ENCODE data around the gene TMPRSS5.
"Not testable (repeated sequence)": the region's sequence is repeated elsewhere in the genome, so short reads cannot be mapped to it uniquely, and the experiment has no call there.

TMPRSS5 gene

DNA sequence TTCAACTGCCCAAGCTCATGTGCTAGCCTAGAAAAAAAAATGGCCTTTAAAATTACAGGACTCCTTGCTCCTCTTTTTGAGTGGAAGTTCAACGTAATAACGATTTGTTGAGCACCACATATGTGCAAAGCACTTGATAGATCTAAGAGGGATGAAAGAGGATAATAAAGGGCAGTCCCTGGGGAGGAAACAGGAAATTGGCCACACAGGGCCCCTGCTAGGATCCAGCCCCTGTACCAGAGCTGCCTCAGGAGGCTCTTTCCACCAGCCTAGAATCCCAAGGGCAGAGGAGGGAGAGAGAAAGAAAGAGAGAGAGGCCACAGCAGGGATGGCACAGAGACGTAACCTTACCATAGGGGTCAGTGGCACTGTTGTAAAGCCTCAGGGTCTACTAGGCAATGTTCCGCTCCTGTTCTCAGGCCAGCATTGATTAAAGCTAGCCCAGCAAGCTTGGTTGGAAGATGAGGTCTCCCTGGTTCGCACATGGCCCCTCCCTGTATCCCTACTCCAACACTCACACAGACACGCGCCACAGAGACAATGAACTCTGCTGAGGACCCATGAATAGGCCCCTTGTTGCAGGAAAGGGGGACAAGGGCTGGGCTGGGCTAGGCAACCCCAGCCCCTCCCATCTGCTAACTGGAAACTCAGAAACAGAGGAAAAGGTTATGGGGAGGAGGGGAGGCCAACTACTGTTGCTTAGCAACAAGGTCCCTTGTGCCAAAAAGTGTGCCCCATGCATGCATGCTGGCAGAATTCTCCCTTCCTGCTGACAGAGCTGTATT is at the start of gene TMPRSS5:
TMPRSS5 (minus strand) TSS at position 438 of the 785 bp plus-strand sequence; CDS start at position 354, 84 bp downstream.
- DNase-seq (ENCODE audit: low read depth) = no peak

GRCh38 chr11:113752932-113753331 is 46.8 kb upstream of the TMPRSS5 start:
- DNase-seq (ENCODE audit: low read depth) = no peak

GRCh38 chr11:113736323-113736722 is 30.2 kb upstream of the TMPRSS5 start:
- DNase-seq (ENCODE audit: low read depth) = no peak

DNA sequence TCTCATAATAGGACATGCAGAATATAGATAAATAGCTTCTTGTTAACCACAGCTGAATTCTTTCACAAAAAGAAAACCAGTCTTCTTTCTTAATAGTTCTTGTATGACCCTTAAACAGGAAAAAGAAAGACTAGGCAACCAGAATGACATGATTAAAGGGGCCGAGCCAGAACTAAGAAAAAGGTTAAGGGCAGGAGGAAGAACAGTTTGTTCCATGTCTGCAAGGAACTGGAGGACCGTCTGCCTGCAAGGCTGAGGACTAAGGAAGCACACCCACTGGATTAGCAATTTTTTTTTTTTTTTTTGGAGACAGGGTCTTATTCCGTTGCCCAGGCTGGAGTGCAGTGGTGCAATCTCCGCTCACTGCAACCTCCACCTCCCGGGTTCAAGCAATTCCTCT is 26.0 kb upstream of the TMPRSS5 start:
- no peak for DNase-seq (ENCODE audit: low read depth)

DNA sequence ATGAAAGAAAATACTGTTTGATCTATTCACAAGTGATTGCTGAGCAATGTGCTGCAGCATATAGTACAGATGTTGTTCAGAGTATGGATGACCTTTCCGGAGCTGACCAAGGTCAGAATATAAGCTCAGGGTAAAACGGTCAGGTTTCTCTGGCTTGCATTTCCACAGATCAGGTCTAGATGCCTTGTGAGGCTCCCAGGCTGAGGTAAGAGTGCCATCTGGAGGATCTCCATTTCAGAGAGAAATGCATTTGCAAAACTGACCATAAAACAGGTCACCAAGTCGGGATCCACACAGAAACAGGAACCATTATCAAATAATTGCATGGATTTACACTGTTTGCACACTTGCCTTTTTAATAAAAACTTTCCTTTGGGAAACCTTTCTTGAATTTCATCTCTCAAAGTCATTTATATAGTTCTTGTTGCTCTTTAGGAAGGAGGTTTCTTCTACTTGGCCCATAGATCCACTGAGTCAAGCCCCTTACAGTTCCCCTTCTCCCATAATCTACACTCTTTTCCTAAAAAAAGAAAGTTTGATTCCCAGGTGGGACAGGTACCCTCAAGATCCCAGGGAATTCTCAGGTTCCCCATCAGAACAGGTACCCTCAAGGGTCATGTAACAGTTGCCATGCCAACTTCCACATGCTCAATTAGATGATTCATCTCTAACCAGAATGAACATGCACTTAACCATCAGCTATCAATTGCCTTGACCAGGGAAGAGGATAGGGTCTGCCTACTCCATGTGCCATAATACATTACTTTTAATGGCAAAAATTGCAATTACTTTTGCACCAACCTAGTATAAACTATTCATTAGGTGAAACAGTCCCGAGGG is 25.0 kb upstream of the TMPRSS5 start:
- DNase-seq (ENCODE audit: low read depth) = peak; percentile 31

DNA sequence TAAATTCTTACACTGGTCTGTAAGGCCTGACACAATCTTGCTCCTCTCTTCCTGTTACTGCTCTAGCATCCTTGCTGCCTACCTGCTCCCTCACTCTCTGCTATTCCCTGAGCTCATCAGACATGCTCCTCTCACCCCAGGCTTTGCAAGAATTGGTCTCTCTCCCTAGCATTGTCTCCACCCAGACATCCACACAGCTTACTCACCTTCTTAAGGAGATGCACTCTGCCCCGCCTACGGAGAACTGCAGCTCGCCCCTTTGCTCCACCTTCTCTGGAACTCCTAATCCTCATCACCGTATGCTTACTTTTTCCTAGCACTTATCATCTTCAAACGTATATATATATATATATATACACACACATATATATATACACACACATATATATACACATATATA is 23.3 kb upstream of the TMPRSS5 start:
- DNase-seq (ENCODE audit: low read depth) = no peak

GRCh38 chr11:113728814-113729213 is 22.7 kb upstream of the TMPRSS5 start:
- no peak for DNase-seq (ENCODE audit: low read depth)

DNA sequence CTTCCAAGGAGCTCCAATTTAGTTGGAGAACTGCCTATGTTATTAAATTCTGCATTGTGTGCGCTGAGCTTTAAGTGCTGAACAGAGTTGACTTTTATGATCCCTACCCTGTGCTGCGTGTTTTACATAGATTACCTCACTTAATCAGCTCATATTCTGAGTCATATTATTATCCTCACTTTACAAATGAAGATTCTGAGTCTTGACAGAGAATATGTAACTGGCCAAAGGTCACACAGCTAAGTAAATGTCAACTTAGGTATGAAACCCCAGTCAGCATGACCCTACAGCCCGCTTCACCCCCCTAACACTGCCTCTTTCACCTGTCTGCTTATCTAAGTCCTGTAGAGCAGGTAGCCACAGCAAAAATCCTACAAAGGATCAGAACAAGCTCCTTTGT is 19.8 kb upstream of the TMPRSS5 start:
- no peak for DNase-seq (ENCODE audit: low read depth)

DNA sequence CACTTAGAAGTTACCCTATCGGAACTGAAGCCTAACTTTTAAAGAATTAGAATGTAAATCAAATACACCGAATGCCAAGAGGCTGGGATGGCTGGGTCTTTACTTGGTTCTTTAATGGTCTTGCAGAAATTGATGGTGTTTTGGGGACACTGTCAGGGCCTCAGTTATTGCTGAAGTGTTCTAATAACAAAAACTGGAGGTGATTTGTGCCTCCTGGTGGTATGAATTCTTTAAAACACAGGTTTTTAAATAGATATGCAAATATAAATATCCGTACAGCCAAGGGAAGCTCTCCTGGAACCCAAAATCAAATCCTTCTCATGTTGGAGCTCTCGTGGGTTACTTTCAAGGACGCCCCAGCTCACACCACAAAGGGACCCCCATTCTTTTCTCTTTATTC is 19.3 kb upstream of the TMPRSS5 start:
- no peak for DNase-seq (ENCODE audit: low read depth)

GRCh38 chr11:113724778-113725177 is 18.7 kb upstream of the TMPRSS5 start:
- no peak for DNase-seq (ENCODE audit: low read depth)

- DNase-seq (ENCODE audit: low read depth) = no peak
Measured at GRCh38 chr11:113723787-113724186, 17.7 kb upstream of the TMPRSS5 start.

- DNase-seq (ENCODE audit: low read depth) = no peak
Measured at GRCh38 chr11:113722934-113723333, 16.8 kb upstream of the TMPRSS5 start.

DNA sequence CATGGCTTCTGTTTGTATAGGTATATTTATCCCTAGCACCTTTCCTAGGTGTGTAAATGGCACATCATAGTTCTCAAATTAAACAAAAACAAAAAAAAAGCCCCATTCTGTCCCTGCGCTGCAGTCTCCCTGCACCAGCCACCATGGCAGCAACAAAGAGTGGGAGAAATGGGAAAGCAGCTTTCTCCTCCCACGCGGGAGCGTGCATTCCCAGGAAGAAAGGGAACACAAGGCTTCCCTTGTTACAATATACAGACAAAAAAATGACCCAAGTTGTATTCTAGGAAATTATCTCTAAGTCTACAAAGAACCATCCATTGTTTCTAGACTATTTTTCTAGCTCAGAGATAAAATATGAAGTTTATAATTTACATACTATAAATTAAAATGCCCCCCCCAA is 16.1 kb upstream of the TMPRSS5 start:
- DNase-seq (ENCODE audit: low read depth) = no peak

DNA sequence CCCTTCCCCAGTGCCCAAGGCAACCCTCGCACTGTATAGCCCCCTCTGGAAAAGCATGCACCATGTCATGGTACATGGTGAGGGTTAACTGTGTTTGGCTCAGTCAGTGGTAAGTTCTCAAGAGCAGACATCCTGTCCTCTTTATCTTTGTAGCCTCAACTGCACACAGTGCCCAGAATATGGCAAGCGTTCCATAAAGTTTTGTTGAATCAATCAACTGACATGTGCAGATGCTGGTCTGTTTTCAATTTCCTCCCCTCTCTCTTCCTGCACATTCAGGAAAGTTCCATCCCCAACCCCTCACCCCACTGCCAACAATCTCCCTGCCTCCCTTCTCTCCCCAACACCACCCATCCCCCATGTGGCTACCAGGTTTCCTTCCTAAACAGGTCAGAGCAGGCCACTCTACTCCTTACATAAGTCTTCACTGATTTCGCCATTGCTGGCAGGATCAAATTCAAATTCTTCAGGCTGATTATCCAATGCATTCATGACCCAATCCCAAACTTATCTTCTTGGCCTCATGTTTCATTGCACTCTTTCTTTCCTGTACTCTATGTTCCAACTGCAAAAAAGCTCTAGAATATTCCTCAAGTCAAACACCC is 15.5 kb upstream of the TMPRSS5 start:
- no peak for DNase-seq (ENCODE audit: low read depth)

DNA sequence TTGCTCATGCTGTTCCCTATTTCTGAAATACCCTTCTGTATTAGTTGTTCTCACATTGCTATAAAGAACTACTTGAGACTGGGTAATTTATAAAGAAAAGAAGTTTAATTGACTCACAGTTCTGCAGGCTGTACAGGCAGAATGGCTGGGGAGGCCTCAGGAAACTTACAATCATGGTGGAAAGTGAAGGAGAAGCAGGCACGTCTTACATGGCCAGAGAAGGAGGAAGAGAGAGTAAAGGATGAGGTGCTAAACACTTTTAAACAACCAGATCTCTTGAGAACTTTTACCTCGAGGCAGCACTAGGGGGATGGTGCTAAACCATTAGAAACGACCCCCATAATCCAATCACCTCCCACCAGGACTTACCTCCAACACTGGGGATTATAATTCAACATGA is 14.4 kb upstream of the TMPRSS5 start:
- DNase-seq (ENCODE audit: low read depth) = not testable (repeated sequence)

- no peak for DNase-seq (ENCODE audit: low read depth)
Measured at GRCh38 chr11:113715882-113716625, 9.9 kb upstream of the TMPRSS5 start.

DNA sequence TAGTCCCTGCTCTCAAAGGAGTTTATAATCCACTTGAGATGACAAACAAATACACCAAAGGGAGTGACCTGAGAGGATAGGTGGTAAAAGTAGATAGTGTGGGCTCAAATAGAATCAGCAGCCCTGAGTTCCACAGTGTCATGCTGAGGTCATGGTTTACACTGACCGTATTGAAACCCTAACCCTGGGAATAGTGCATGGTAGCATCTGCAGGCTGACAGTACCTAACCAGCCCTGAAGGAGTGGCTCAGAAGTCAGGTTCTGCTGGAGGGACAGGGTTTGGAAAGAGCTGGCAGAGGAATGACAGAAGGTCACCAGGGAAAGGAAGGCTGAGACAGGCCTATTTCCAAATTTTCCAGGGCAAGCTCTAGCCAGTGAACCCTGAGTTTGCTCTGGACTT is 9.2 kb upstream of the TMPRSS5 start:
- no peak for DNase-seq (ENCODE audit: low read depth)

DNA sequence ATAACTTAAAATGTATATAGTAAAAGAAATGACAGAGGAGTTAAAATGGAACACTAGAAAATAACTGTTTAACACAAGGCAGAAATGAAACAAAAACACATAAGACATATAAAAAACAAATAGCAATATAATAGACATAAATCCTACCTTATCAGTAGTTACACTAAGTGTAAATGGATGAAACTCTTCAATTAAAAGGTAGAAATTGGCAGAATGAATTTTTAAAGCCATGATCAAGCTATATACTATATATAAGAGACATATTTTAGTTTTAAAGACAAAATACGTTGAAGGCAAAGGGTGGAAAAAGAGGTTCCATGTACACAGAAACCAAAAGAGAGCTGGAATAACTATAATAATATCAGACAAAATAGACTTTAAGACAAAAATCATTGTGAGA is 4.9 kb upstream of the TMPRSS5 start:
- no peak for DNase-seq (ENCODE audit: low read depth)

- not testable (repeated sequence) for DNase-seq (ENCODE audit: low read depth)
Measured at GRCh38 chr11:113703551-113703950, 2.6 kb downstream of the TMPRSS5 start.

DNA sequence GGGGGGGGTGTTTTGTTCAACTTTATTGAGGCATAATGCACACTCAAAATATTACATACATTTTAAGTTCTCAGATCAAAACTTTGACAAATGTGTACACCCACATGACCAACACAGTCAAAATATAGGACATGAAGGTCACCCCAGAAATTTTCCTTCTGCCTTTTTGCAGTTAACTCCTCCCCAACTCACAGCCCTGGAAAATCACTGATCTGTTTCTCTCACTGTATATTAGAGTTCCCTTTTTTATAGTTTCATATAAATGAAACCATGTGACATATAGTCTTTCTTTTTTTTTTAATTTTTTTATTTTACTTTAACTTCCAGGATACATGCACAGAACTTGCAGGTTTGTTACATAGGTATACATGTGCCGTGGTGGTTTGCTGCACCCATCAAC is 4.6 kb downstream of the TMPRSS5 start:
- no peak for DNase-seq (ENCODE audit: low read depth)

DNA sequence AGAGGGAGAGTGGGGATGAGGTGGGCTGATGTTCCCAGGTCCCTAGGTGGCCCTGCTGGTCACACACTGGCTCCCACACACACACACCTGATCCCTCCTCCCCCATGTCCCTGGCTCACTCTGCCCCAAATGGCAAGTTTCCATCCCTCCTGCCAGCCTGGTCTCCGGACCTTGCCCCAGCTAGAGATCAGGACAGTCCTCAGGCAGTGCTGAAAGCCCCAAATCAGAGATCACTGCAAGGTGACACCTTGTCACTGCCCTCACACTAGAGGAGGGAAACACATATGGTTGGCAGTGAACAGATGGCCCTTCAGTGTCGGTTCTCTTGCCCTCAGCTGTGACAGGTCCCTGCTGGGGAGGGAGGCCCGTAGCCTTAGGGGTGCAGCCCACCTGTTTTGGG is 7.6 kb downstream of the TMPRSS5 start:
- DNase-seq (ENCODE audit: low read depth) = no peak

DNA sequence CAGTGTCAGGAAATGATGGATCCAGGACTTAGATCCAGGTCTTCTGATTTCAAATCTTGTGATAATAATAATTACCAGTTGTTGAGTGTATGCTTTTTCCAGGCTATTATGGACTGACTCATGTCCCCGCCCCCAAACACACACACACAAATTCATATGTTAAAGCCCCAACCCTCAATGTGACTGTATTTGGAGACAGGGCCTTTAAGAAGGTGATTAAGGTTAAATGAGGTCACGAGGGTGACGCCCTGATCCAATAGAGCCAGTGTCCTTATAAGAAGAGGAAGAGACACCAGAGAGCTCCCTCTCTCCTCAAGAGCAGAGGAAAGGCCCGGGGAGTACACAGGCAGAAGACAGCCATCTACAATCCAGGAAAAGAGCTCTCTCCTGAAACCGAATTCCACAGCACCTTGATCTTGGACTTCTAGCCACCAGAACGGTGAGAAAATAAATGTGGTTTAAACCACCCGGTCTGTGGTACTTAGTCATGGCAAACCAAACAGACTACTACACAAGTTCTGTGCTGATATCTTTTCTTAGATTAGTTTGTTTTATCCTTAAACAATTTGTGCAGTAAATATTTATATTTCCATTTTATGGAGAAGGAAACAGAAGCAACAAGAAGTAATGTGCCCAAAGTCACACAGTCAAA is 8.2 kb downstream of the TMPRSS5 start:
- no peak for DNase-seq (ENCODE audit: low read depth)
